Dermis blood vessel endothelial cell (primary cell): Measurements from ENCODE around the gene STARD3NL. TPM values are rescaled to one million over a fixed set of nuclear protein-coding genes. Genes with fewer than 3 reads are reported as not detected.
"Not testable (repeated sequence)": the region's sequence is repeated elsewhere in the genome, so short reads cannot be mapped to it uniquely, and the experiment has no call there.

ENCODE experiments used
- DNase-seq: peaks from one replicate; pipeline ENCODE4 v3.0.0; 2010
- total RNA-seq: library from RNA; depleted of rRNA; stranded (reverse); fragments of >200 nt; gene quantifications from 2 replicates; pipeline ENCODE4 v1.2.3, GENCODE V29; 2014

STARD3NL gene
- total RNA-seq, 1 donor from 2014 or later, result 110 TPM

- not testable (repeated sequence) for DNase-seq
Measured at GRCh38 chr7:38269704-38270346, 91.8 kb downstream of the STARD3NL start.

GRCh38 chr7:38270405-38270804, 92.4 kb downstream of the STARD3NL start:
- DNase-seq, result not testable (repeated sequence)

- DNase-seq, result no peak
Measured at GRCh38 chr7:38273286-38273995, 95.4 kb downstream of the STARD3NL start, which contains the start of gene TARP. TSS of gene TARP (minus strand) at chr7:38273636.

- DNase-seq, result no peak
Measured at GRCh38 chr7:38274486-38274885, 96.4 kb downstream of the STARD3NL start.

GRCh38 chr7:38274927-38275620, 97.0 kb downstream of the STARD3NL start:
- no peak for DNase-seq

- DNase-seq, result no peak
Measured at GRCh38 chr7:38276096-38276877, 98.2 kb downstream of the STARD3NL start.

GRCh38 chr7:38280000-38280399, 102.0 kb downstream of the STARD3NL start:
- no peak for DNase-seq
